Hematopoietic multipotent progenitor cell treated with erythropoietin and hydrocortisone succinate and interleukin-3 and kit ligand, for 6 days (in vitro differentiated cells): ENCODE data around the gene RNF213.
"Not testable (repeated sequence)": the region's sequence is repeated elsewhere in the genome, so short reads cannot be mapped to it uniquely, and the experiment has no call there.

ENCODE experiments used
- DNase-seq: peaks from one replicate; pipeline ENCODE4 v3.0.0-alpha.2; 2015

Gene RNF213

DNA sequence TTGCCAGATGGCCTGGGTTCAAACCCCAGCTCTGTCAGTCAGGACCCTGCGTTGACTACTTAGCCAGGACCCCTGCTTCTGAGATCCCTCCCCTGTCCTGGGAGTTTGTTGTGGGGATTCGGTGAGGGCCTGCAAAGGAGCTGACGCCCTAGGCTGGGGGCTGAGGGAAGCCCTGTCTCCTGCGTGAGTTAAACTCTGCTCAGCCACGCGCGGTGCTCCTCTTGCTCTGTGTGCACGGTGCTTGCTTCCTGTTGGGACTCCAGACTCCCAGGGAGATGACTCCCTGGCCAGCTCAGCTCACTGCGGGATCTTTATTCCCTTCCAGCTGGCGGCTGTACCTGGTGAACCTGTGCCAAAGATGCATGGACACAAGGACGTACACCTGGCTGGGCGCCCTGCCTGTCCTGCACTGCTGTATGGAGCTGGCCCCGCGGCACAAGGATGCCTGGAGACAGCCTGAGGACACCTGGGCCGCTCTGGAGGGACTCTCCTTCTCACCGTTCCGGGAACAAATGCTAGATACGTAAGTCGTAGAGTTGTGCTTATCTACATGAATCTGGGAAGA lies 37.4 kb downstream of the RNF213 start:
- no peak for DNase-seq

- DNase-seq, result not testable (repeated sequence)
These were observed 38.9 kb downstream of the RNF213 start for GRCh38 chr17:80299350-80300100.

GRCh38 chr17:80300756-80301155 lies 40.1 kb downstream of the RNF213 start:
- not testable (repeated sequence) for DNase-seq

DNA sequence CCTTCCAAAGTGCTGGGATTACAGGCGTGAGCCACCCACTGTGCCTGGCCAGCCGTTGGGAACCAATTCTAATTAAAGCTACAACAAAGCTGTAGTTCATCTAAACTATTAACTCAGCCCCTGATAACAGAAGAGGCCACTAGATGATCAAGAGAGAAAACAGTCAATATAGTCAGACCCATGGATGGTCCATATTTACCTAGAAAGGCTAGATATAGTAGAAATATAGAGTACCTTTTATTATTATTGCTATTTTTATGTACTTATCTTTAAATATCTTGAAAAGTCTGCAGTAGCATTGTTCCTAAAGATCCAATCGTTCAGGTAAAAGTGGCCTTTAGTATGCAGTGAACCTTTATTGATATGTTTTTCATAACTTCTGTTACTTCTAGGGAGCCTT lies 43.2 kb downstream of the RNF213 start:
- no peak for DNase-seq

GRCh38 chr17:80307994-80308691 lies 47.5 kb downstream of the RNF213 start:
- no peak for DNase-seq

- no peak for DNase-seq
These were observed 48.3 kb downstream of the RNF213 start for GRCh38 chr17:80308692-80309517.

- no peak for DNase-seq
These were observed 50.7 kb downstream of the RNF213 start for GRCh38 chr17:80311216-80311827.

DNA sequence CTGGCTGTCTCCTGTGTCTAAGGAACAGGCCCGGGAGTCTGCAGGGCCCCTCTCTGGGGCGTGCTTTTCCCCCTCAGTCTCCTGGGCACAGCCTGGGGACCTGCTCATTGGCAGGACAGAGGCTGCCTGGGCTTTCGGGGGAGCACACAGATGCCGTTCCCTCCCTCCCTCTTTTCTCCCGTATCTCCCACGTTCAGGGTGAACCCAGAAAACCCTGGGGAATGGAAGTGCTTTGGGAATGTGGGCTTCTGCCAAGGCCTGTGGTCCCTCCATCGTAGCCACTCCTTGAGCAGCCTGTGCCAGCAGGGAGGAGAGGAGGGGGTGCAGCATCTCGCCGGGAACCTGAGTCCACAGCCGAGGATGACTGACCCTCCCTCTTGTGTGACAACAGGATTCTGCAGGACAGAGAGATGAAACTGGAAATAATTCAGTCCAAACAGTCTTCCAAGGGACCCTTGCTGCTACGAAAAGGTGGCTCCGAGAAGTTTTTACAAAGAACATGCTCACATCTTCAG lies 52.0 kb downstream of the RNF213 start:
- DNase-seq, result no peak

- DNase-seq, result no peak
These were observed 52.6 kb downstream of the RNF213 start for GRCh38 chr17:80313160-80313829.

GRCh38 chr17:80313946-80314345 lies 53.3 kb downstream of the RNF213 start:
- not testable (repeated sequence) for DNase-seq

DNA sequence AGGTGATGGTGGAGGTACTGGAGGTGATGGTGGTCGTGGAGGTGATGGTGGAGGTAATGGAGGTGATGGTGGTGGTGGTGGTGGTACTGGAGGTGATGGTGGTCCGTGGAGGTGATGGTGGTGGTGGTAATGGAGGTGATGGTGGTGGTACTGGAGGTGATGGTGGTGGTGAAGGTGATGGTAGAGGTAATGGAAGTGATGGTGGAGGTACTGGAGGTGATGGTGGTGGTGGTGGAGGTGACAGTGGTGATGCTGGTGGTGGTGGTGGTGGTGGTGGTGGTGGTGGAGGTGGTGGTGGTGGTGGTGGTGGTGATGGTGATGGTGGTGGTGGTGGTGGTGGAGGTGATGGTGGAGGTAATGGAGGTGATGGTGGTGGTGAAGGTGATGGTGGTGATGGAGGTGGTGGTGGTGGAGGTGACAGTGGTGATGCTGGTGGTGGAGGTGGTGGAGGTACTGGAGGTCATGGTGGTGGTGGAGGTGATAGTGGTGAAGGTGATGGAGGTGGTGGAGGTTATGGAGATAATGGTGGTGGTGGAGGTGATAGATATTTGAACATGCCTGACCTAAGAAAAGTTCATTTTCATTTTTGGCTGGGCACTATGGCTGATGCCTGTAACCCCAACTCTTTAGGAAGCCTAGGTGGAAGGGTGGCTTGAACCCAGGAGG lies 55.0 kb downstream of the RNF213 start:
- no peak for DNase-seq

GRCh38 chr17:80316431-80316830 lies 55.8 kb downstream of the RNF213 start:
- no peak for DNase-seq

GRCh38 chr17:80316927-80317705 lies 56.5 kb downstream of the RNF213 start:
- no peak for DNase-seq

DNA sequence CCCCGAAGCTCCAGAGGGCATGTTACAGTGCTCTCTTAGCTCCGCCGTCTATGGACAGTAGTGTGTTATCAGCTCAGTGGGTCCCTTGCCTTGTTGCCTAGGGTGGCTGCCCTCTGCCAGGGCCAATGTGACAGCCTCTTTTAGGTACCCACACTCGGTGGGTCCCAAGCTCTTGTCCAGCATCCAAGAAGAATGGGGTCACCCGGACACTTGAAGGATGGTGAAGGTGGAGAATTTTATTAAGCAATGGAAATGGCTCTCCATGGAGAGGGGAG lies 57.0 kb downstream of the RNF213 start:
- no peak for DNase-seq

GRCh38 chr17:80318166-80318565 lies 57.5 kb downstream of the RNF213 start:
- DNase-seq, result no peak

- DNase-seq, result no peak
These were observed 58.8 kb downstream of the RNF213 start for GRCh38 chr17:80319262-80319998.

- no peak for DNase-seq
These were observed 59.3 kb downstream of the RNF213 start for GRCh38 chr17:80319999-80320344.

- no peak for DNase-seq
These were observed 59.8 kb downstream of the RNF213 start for GRCh38 chr17:80320496-80320895.

- no peak for DNase-seq
These were observed 62.2 kb downstream of the RNF213 start for GRCh38 chr17:80322864-80323263.

GRCh38 chr17:80323982-80324381 lies 63.3 kb downstream of the RNF213 start:
- DNase-seq, result no peak
